Measurements from ENCODE around the gene HSD3B7.

DNA sequence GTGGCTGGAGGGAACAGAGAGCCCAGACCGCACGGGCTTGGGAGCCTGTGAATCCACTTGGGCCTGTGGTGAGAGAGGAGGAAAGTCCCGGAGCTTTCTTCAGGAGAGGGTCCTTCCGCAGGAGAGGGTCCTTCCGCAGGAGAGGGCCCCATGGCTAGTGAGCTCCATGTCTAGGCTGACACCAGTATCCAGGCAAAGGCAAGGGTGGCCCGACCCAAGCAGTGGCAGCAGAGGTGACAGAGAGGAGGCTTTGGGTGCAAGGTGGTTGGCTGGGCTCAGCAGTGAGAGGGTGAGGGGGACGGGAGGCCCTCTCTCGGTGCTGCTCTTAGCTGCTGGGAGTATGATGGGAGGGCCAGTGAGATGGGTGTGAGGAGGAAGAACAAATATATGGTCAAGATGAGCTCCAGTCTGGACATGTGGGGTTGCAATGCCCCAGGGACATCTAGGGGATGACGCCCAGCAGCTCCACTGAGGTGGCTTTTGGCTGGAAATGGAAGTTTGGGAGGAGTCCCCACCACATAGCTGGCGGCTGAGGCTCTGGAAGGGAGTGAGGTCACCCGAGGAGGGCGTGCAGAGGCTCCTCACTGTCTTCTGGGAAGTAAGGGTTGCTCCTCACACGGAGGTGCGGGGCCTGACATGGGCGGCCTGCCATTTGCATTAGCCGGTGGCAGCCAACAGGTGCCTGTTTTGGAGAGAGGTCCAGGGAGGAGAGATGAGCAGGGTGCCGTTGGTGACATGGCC is 2.3 kb upstream of the HSD3B7 start:
- TF ChIP-seq ETV6 (conservative IDR thresholded peaks at IDR 0.05 in 1 of 2, IDR thresholded peaks at IDR 0.05 in 1 of 2; ENCODE audit: borderline replicate concordance in 1 of 2, low read depth in 1 of 2), result no peak
- TF ChIP-seq, protein P1, sequence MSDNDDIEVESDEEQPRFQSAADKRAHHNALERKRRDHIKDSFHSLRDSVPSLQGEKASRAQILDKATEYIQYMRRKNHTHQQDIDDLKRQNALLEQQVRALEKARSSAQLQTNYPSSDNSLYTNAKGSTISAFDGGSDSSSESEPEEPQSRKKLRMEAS (IDR thresholded peaks at IDR 0.05; ENCODE audit: low read depth, low read length), result no peak
- TF ChIP-seq SMAD1 (IDR thresholded peaks at IDR 0.05; ENCODE audit: low read depth, partially characterized antibody), result no peak
- TF ChIP-seq FOXM1 (IDR thresholded peaks at IDR 0.05; ENCODE audit: low read depth, low read length), result no peak
- TF ChIP-seq PAX5 (IDR thresholded peaks at IDR 0.05; ENCODE audit: borderline replicate concordance, low read depth, low read length), result no peak
- no peak for TF ChIP-seq EZH2 (IDR thresholded peaks at IDR 0.05; ENCODE audit: borderline replicate concordance, control insufficient read depth, low read depth, low read length)
- TF ChIP-seq SUZ12 (IDR thresholded peaks at IDR 0.05; ENCODE audit: unreplicated experiment), result no peak
- TF ChIP-seq EED (IDR thresholded peaks at IDR 0.05; ENCODE audit: low read depth), result no peak
- no peak for TF ChIP-seq CEBPB (IDR thresholded peaks at IDR 0.05; ENCODE audit: borderline replicate concordance in 1 of 2, low read depth in 2 of 2, low read length in 2 of 2)
